Stomach (tissue), 9 donors: ENCODE data around the gene KHNYN. TPM values are rescaled to one million over a fixed set of nuclear protein-coding genes. Genes with fewer than 3 reads are reported as not detected.
"Not testable (repeated sequence)": the region's sequence is repeated elsewhere in the genome, so short reads cannot be mapped to it uniquely, and the experiment has no call there.

ENCODE experiments used
- DNase-seq, 2 donors: peaks; one replicate each; pipeline versions ENCODE4 v3.0.0 to v3.0.0-alpha.2; 2013 to 2019
- H3K27ac ChIP-seq, 5 donors: fragments of 200-600 bp in 4 of 5; sonication (generic) in 4 of 5; one replicate each; pipeline ENCODE4 v1.5.1; 2013 to 2019; ENCODE audit warnings: mild to moderate bottlenecking in 1 of 5, moderate library complexity in 1 of 5
- H3K27me3 ChIP-seq, 3 donors: fragments of 200-600 bp; sonication (generic); one replicate each; pipeline ENCODE4 v1.5.1; 2017 to 2019; ENCODE audit warnings: mixed run types in 1 of 3
- H3K36me3 ChIP-seq, 4 donors: fragments of 200-600 bp; sonication (generic); 1 replicate in 3 of 4; 2 replicates in 1 of 4; pipeline ENCODE4 v1.5.1; 2016 to 2019
- H3K4me1 ChIP-seq, 4 donors: fragments of 200-600 bp; sonication (generic); one replicate each; pipeline ENCODE4 v1.5.1; 2016 to 2019
- H3K4me3 ChIP-seq, 4 donors: fragments of 200-600 bp; sonication (generic) in 3 of 4; one replicate each; pipeline ENCODE4 v1.5.1; 2016 to 2019; ENCODE audit warnings: mild to moderate bottlenecking in 1 of 4
- H3K9me3 ChIP-seq, 4 donors: fragments of 200-600 bp; sonication (generic); one replicate each; pipeline ENCODE4 v1.5.1; 2016 to 2019
- CTCF ChIP-seq, 7 experiments: fragments of 450-650 bp in 4 of 7; fragments of 200-600 bp in 3 of 7; sonication (generic) in 3 of 7; IDR thresholded peaks; one replicate each; pipeline ENCODE4 v1.5.1; 2016 to 2019; ENCODE audit warnings: antibody characterized with exemption in 7 of 7, control low read depth in 2 of 7, mild to moderate bottlenecking in 1 of 7
- EP300 ChIP-seq: sonication (generic); formaldehyde crosslinking; IDR thresholded peaks from one replicate; pipeline ENCODE4 v1.6.1; 2017; ENCODE audit warnings: antibody characterized with exemption
- POLR2A ChIP-seq, 4 donors: fragments of 450-650 bp; IDR thresholded peaks; one replicate each; pipeline ENCODE4 v1.6.1; 2016; ENCODE audit warnings: antibody characterized with exemption in 4 of 4, control low read depth in 2 of 4, mild to moderate bottlenecking in 1 of 4, moderate library complexity in 1 of 4
- POLR2AphosphoS5 ChIP-seq, 3 donors: sonication (generic); formaldehyde crosslinking; IDR thresholded peaks; one replicate each; pipeline ENCODE4 v1.6.1; 2016; ENCODE audit warnings: antibody characterized with exemption in 3 of 3
- WGBS, 5 donors: extraction: QIAGEN DNeasy Blood & Tissue Kit in 3 of 5; methylation state at CpG; one replicate each; pipeline versions ENCODE4 v1.1.5 to v1.1.7; 2013 to 2018; 5-methylcytosine and 5-hydroxymethylcytosine counted together
- intact Hi-C: fragments of 100-400 bp; cut with DNase I; formaldehyde crosslinking; loops from one replicate; pipeline ENCODE4 v1.15.1; 2023; ENCODE audit warnings: low total_unique reads
- polyA plus RNA-seq, 3 donors: library from polyadenylated mRNA; stranded (reverse); fragments of 200-250 nt; gene quantifications; one replicate each; pipeline ENCODE4 v1.2.3, GENCODE V29; 2013
- total RNA-seq, 5 donors: library from RNA; depleted of rRNA; stranded (reverse); fragments of >200 nt; gene quantifications; one replicate each; pipeline versions ENCODE4 v1.1.0 to v1.2.3, GENCODE V29; 2014 to 2016
- donor health status: healthy with polysubstance abuse.
- donor health status: Bipolar disorder and iron deficiency.
- donor health status: healthy.

The KHNYN gene
- total and polyA plus RNA-seq, 8 donors: 13.9 to 348 (median 65.5) TPM

GRCh38 chr14:24441485-24441884, 11.7 kb downstream of the KHNYN start:
- Histone ChIP-seq H3K36me3 (peaks cover 27 to 47% (median 45%) of the 10 kb centered on the region in 4 donors), H3K4me3 (peak overlapping the region; percentile 50 to 70 (median 60)), H3K27ac (peak overlapping the region; percentile 32 to 100 (median 99)), H3K27me3 (no peaks in the 10 kb centered on the region), H3K4me1 (peaks cover 26 to 61% (median 48%) of the 10 kb centered on the region in 4 donors), H3K9me3 (no peaks in the 10 kb centered on the region)
- WGBS, 5 donors: 46 to 66% (median 52%) methylated on average over 5 of the region's 5 CpGs
- TF ChIP-seq CTCF (IDR thresholded peaks at IDR 0.05): no peak
- TF ChIP-seq EP300: no peak
- TF ChIP-seq POLR2AphosphoS5 (IDR thresholded peaks at IDR 0.05): no peak
- TF ChIP-seq POLR2A (IDR thresholded peaks at IDR 0.05): no peak
- intact Hi-C loops: no loop called here
- DNase-seq: no peak

- Histone ChIP-seq H3K27ac (peak overlapping the region; percentile 98 to 100 (median 99)), H3K4me3 (peak overlapping the region; percentile 50 to 70 (median 60)), H3K9me3 (no peaks in the 10 kb centered on the region), H3K36me3 (peaks cover 27 to 44% (median 42%) of the 10 kb centered on the region in 4 donors), H3K4me1 (peaks cover 23 to 57% (median 45%) of the 10 kb centered on the region in 4 donors), H3K27me3 (no peaks in the 10 kb centered on the region)
- no peak for DNase-seq
- 0 to 2% (median 1%) methylated on average over 12 of the region's 12 CpGs for WGBS, 5 donors
- TF ChIP-seq POLR2A (IDR thresholded peaks at IDR 0.05) (no peak), CTCF (IDR thresholded peaks at IDR 0.05) (no peak), EP300 (no peak), POLR2AphosphoS5 (IDR thresholded peaks at IDR 0.05) (no peak)
- intact Hi-C loops: no loop called here
Observed at GRCh38 chr14:24441904-24442239, 12.1 kb downstream of the KHNYN start.

GRCh38 chr14:24442240-24443052, 12.7 kb downstream of the KHNYN start, which contains the start of gene SDR39U1:
Gene SDR39U1, minus strand, starts transcription at chr14:24442776. Its CDS starts 7 bp downstream, at chr14:24442769.
- Histone ChIP-seq H3K9me3 (no peaks in the 10 kb centered on the region), H3K27ac (peak within 1 kb of the TSS; percentile 98 to 100 (median 99)), H3K4me1 (peaks cover 17 to 52% (median 39%) of the 10 kb centered on the region in 4 donors), H3K36me3 (peaks cover 21 to 39% (median 36%) of the 10 kb centered on the region in 4 donors), H3K27me3 (no peaks in the 10 kb centered on the region), H3K4me3 (peak within 1 kb of the TSS; percentile 50 to 70 (median 60))
- intact Hi-C loops: no loop called here
- DNase-seq: peak; percentile 98 to 100
- 0 to 1% (median 0%) methylated on average over 50 to 52 of the region's 52 CpGs for WGBS, 5 donors
- TF ChIP-seq CTCF (IDR thresholded peaks at IDR 0.05) (no peak), POLR2AphosphoS5 (IDR thresholded peaks at IDR 0.05) (peak; percentile 96 to 99 (median 99)), POLR2A (IDR thresholded peaks at IDR 0.05) (peak in 2 of 4 donors; percentile 79 to 90), EP300 (no peak)

GRCh38 chr14:24443053-24443665, 13.4 kb downstream of the KHNYN start:
- Histone ChIP-seq H3K27me3 (no peaks in the 10 kb centered on the region), H3K4me3 (peak overlapping the region; percentile 50 to 70 (median 60)), H3K27ac (peak overlapping the region; percentile 59 to 100 (median 99)), H3K36me3 (peaks cover 15 to 32% (median 29%) of the 10 kb centered on the region in 4 donors), H3K9me3 (no peaks in the 10 kb centered on the region), H3K4me1 (peaks cover 16 to 46% (median 34%) of the 10 kb centered on the region in 4 donors)
- WGBS, 5 donors: 3 to 6% (median 4%) methylated on average over 6 to 7 of the region's 7 CpGs
- TF ChIP-seq CTCF (IDR thresholded peaks at IDR 0.05) (no peak), EP300 (no peak), POLR2A (IDR thresholded peaks at IDR 0.05) (no peak)
- no peak for DNase-seq
- intact Hi-C loops: no loop called here

GRCh38 chr14:24450828-24451227, 21.1 kb downstream of the KHNYN start:
- H3K9me3 ChIP-seq, DNase-seq, intact Hi-C loops, H3K27me3 ChIP-seq, H3K36me3 ChIP-seq, H3K4me3 ChIP-seq, H3K27ac ChIP-seq, H3K4me1 ChIP-seq: not testable (repeated sequence)
- WGBS, 5 donors: 81 to 93% (median 87%) methylated on average over 2 of the region's 2 CpGs
